ENCODE results near the gene NUP62.
"Not testable (repeated sequence)": the region's sequence is repeated elsewhere in the genome, so short reads cannot be mapped to it uniquely, and the experiment has no call there.

The NUP62 gene

GRCh38 chr19:49929121-49929610 lies at the start of gene NUP62, which contains the start of gene ATF5:
Gene NUP62 (minus strand): TSS chr19:49929504. CDS start chr19:49909807, 19,697 bp downstream.
Gene ATF5 (plus strand): TSS chr19:49929205. CDS start chr19:49930851, 1,646 bp downstream.
- peak; percentile 88 for DNase-seq (ENCODE audit: low read depth)

- DNase-seq (ENCODE audit: low read depth): no peak
These were observed 49.0 kb upstream of the NUP62 start for GRCh38 chr19:49978324-49978723.

GRCh38 chr19:49977881-49978280 lies 48.6 kb upstream of the NUP62 start:
- no peak for DNase-seq (ENCODE audit: low read depth)

GRCh38 chr19:49977076-49977475 lies 47.8 kb upstream of the NUP62 start:
- no peak for DNase-seq (ENCODE audit: low read depth)

GRCh38 chr19:49976496-49976895 lies 47.2 kb upstream of the NUP62 start:
- DNase-seq (ENCODE audit: low read depth): no peak

GRCh38 chr19:49975051-49975450 lies 45.7 kb upstream of the NUP62 start:
- no peak for DNase-seq (ENCODE audit: low read depth)

GRCh38 chr19:49973987-49974386 lies 44.7 kb upstream of the NUP62 start:
- no peak for DNase-seq (ENCODE audit: low read depth)

GRCh38 chr19:49972841-49973240 lies 43.5 kb upstream of the NUP62 start:
- no peak for DNase-seq (ENCODE audit: low read depth)

GRCh38 chr19:49971991-49972411 lies 42.7 kb upstream of the NUP62 start:
- DNase-seq (ENCODE audit: low read depth): no peak

- DNase-seq (ENCODE audit: low read depth): not testable (repeated sequence)
These were observed 40.1 kb upstream of the NUP62 start for GRCh38 chr19:49969355-49969754.

GRCh38 chr19:49968279-49968922 lies 39.1 kb upstream of the NUP62 start:
- DNase-seq (ENCODE audit: low read depth): no peak

GRCh38 chr19:49960980-49961379 lies 31.7 kb upstream of the NUP62 start, which contains the start of gene SIGLEC11:
Gene SIGLEC11 (minus strand): TSS chr19:49961172. CDS start chr19:49961081, 91 bp downstream.
- DNase-seq (ENCODE audit: low read depth): not testable (repeated sequence)

- DNase-seq (ENCODE audit: low read depth): not testable (repeated sequence)
These were observed 30.6 kb upstream of the NUP62 start for GRCh38 chr19:49959892-49960291.

- DNase-seq (ENCODE audit: low read depth): not testable (repeated sequence)
These were observed 29.3 kb upstream of the NUP62 start for GRCh38 chr19:49958596-49958995.

- DNase-seq (ENCODE audit: low read depth): not testable (repeated sequence)
These were observed 28.8 kb upstream of the NUP62 start for GRCh38 chr19:49958144-49958543.

GRCh38 chr19:49957262-49957915 lies 28.1 kb upstream of the NUP62 start:
- DNase-seq (ENCODE audit: low read depth): no peak

GRCh38 chr19:49956115-49956495 lies 26.8 kb upstream of the NUP62 start:
- DNase-seq (ENCODE audit: low read depth): no peak

GRCh38 chr19:49954933-49955332 lies 25.6 kb upstream of the NUP62 start:
- no peak for DNase-seq (ENCODE audit: low read depth)

- DNase-seq (ENCODE audit: low read depth): no peak
These were observed 25.0 kb upstream of the NUP62 start for GRCh38 chr19:49954092-49954829.

- no peak for DNase-seq (ENCODE audit: low read depth)
These were observed 24.1 kb upstream of the NUP62 start for GRCh38 chr19:49953416-49953815.

GRCh38 chr19:49952906-49953305 lies 23.6 kb upstream of the NUP62 start:
- DNase-seq (ENCODE audit: low read depth): no peak

GRCh38 chr19:49952479-49952836 lies 23.2 kb upstream of the NUP62 start:
- no peak for DNase-seq (ENCODE audit: low read depth)

Measured in stimulated activated CD8-positive, alpha-beta memory T cell treated with anti-CD3 and anti-CD28 coated beads, Interleukin-15, amount 100 ng/mL, for 1 hour (primary cell).